PC-9 (cell line): ENCODE results near the gene CLEC3A. TPM values are rescaled to one million over a fixed set of nuclear protein-coding genes. Genes with fewer than 3 reads are reported as not detected.

Experiments used
- Bru-seq: library from RNA; stranded (reverse); fragments of 400-500 nt; gene quantifications from one replicate; lab custom pipeline; 2021; lab: Mats Ljungman, UMichigan
- BruChase-seq, 2 experiments: library from RNA; stranded (reverse); fragments of 400-500 nt; gene quantifications; one replicate each; lab custom pipeline; 2021; lab: Mats Ljungman, UMichigan
- BruUV-seq: library from RNA; stranded (reverse); fragments of 400-500 nt; replicated peaks from 2 replicates; lab custom pipeline; 2021; lab: Mats Ljungman, UMichigan
- CTCF ChIA-PET: fragments of 300-600 bp; sonication (Branson Sonifier 250); formaldehyde crosslinking; loops from one replicate; lab custom pipeline; 2022; ENCODE audit warnings: antibody characterized with exemption; lab: Charles Lee
- POLR2A ChIA-PET: fragments of 300-600 bp; sonication (Branson Sonifier 250); formaldehyde crosslinking; loops from one replicate; lab custom pipeline; 2022; ENCODE audit warnings: antibody characterized with exemption; ENCODE audit not compliant: unreplicated experiment; lab: Charles Lee
- DNase-seq, 2 experiments: peaks; one replicate each; pipeline versions ENCODE4 v3.0.0 to v3.0.0-alpha.2; 2015 to 2022; ENCODE audit warnings: mixed read lengths in 1 of 2
- H2AFZ ChIP-seq: fragments of 200-600 bp; sonication (generic); 2 replicates; pipeline ENCODE4 v1.8.1; 2017; ENCODE audit warnings: antibody characterized with exemption
- H3F3A ChIP-seq: fragments of 200-600 bp; sonication (generic); 2 replicates; pipeline ENCODE4 v1.8.1; 2017; ENCODE audit warnings: antibody characterized with exemption, mild to moderate bottlenecking, low read depth; ENCODE audit not compliant: insufficient read depth
- H3K27ac ChIP-seq: fragments of 200-600 bp; sonication (generic); 2 replicates; pipeline ENCODE4 v1.6.1; 2016; ENCODE audit warnings: mixed run types
- H3K27me3 ChIP-seq: fragments of 200-600 bp; sonication (generic); 2 replicates; pipeline ENCODE4 v1.6.1; 2016; ENCODE audit warnings: low read depth, mixed run types; ENCODE audit not compliant: insufficient read depth
- H3K36me3 ChIP-seq: fragments of 200-600 bp; sonication (generic); 2 replicates; pipeline ENCODE4 v1.6.1; 2016; ENCODE audit warnings: low read depth, mixed run types
- H3K4me1 ChIP-seq: fragments of 200-600 bp; sonication (generic); replicated peaks from 2 replicates; pipeline ENCODE4 v1.6.1; 2016; ENCODE audit warnings: mixed run types; ENCODE audit not compliant: insufficient read depth
- H3K4me2 ChIP-seq: fragments of 200-600 bp; sonication (generic); 2 replicates; pipeline ENCODE4 v1.6.1; 2017; ENCODE audit warnings: mixed run types
- H3K4me3 ChIP-seq: fragments of 200-600 bp; sonication (generic); 2 replicates; pipeline ENCODE4 v1.6.1; 2016; ENCODE audit warnings: mixed run types
- H3K79me2 ChIP-seq: fragments of 200-600 bp; sonication (generic); 2 replicates; pipeline ENCODE4 v1.6.1; 2017; ENCODE audit warnings: low read depth, mixed run types
- H3K9me2 ChIP-seq: fragments of 200-600 bp; sonication (generic); 2 replicates; pipeline ENCODE4 v1.8.1; 2017; ENCODE audit warnings: mild to moderate bottlenecking; ENCODE audit not compliant: insufficient read depth
- H3K9me3 ChIP-seq: fragments of 200-600 bp; sonication (generic); 2 replicates; pipeline ENCODE4 v1.8.1; 2016; ENCODE audit warnings: low read depth; ENCODE audit not compliant: insufficient read depth
- H4K20me1 ChIP-seq: fragments of 200-600 bp; sonication (generic); 2 replicates; pipeline ENCODE4 v1.8.1; 2017; ENCODE audit not compliant: insufficient read depth
- EZH2 ChIP-seq: fragments of 200-600 bp; sonication (generic); IDR thresholded peaks from 2 replicates; pipeline ENCODE4 v1.8.0; 2017; ENCODE audit warnings: antibody characterized with exemption, low read depth
- intact Hi-C: fragments of 100-400 bp; cut with micrococcal nuclease; formaldehyde crosslinking; loops from one replicate; pipeline ENCODE4 v1.10.0; 2022; ENCODE audit not compliant: unreplicated experiment
- long read RNA-seq: library from polyadenylated mRNA; stranded (forward); transcript quantifications from one replicate; pipeline ENCODE4 v2.0.0, GENCODE V29; 2022
- total RNA-seq: library from RNA; stranded (reverse); gene quantifications from 2 replicates; pipeline ENCODE4 v1.2.3, GENCODE V29; 2021
- TF ChIP-seq, protein P1 (sequence below): fragments of 200-600 bp; sonication (generic); conservative IDR thresholded peaks from 2 replicates; pipeline ENCODE4 v1.6.1; 2017; ENCODE audit warnings: mixed run types, antibody characterized with exemption, mild to moderate bottlenecking, moderate library complexity

Gene CLEC3A, protein sequence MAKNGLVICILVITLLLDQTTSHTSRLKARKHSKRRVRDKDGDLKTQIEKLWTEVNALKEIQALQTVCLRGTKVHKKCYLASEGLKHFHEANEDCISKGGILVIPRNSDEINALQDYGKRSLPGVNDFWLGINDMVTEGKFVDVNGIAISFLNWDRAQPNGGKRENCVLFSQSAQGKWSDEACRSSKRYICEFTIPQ
- total RNA-seq (not detected in 2 replicates), Bru-seq, nascent RNA (not detected), BruChase-seq, experiment 1, labeled RNA remaining after a 2-hour chase (not detected), BruChase-seq, experiment 2, labeled RNA remaining after a 6-hour chase (not detected)
- long read RNA-seq = 0 reads

DNA sequence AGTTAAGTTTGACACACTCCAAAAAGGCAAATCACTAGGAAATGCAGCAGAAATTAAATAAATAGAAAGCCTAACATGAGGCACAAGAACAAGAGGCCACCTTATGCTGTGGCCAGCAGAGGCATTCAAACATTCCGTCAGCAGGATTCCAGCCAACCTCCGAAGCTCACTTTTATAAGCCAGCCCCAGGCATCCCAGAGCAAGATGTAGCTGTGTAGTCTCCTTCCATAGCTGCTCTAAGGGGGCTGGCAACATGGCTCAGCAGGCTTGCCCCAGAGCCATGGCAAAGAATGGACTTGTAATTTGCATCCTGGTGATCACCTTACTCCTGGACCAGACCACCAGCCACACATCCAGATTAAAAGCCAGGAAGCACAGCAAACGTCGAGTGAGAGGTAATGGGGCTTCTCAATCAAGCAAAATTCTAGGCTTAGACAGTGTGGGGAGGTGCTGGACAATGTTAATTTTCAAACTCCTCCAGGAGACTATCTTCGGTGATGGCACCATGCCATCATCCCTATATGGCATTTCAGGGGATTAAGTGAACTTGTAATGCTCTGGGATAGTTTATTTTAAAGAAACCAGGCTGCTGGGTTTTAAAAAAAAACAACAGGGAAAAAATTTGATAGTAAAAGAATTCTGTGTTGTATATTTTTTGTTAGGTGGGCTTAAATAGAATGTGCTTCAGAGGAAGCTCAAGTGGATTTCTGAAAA lies at the start of gene CLEC3A:
Gene CLEC3A, plus strand, starts transcription at position 202 of the 714 bp plus-strand sequence. Its CDS starts 79 bp downstream, at position 281.
- Histone ChIP-seq H3K4me1 (no peaks in the 10 kb centered on the region), H4K20me1 (no peaks in the 10 kb centered on the region), H3K9me3 (no peaks in the 10 kb centered on the region), H3K9me2 (no peaks in the 10 kb centered on the region), H3K36me3 (no peaks in the 10 kb centered on the region), H3K4me2 (no peak within 1 kb of the TSS), H3K4me3 (no peak within 1 kb of the TSS), H3K27me3 (peaks cover 48% of the 10 kb centered on the region), H2AFZ (no peak within 1 kb of the TSS), H3K27ac (no peak within 1 kb of the TSS), H3K79me2 (no peaks in the 10 kb centered on the region), H3F3A (no peaks in the 10 kb centered on the region)
- ChIA-PET POLR2A (no interaction called here), CTCF (no interaction called here)
- TF ChIP-seq, protein P1, sequence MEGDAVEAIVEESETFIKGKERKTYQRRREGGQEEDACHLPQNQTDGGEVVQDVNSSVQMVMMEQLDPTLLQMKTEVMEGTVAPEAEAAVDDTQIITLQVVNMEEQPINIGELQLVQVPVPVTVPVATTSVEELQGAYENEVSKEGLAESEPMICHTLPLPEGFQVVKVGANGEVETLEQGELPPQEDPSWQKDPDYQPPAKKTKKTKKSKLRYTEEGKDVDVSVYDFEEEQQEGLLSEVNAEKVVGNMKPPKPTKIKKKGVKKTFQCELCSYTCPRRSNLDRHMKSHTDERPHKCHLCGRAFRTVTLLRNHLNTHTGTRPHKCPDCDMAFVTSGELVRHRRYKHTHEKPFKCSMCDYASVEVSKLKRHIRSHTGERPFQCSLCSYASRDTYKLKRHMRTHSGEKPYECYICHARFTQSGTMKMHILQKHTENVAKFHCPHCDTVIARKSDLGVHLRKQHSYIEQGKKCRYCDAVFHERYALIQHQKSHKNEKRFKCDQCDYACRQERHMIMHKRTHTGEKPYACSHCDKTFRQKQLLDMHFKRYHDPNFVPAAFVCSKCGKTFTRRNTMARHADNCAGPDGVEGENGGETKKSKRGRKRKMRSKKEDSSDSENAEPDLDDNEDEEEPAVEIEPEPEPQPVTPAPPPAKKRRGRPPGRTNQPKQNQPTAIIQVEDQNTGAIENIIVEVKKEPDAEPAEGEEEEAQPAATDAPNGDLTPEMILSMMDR = no peak
- no peak for TF ChIP-seq EZH2
- BruUV-seq = no TSS peak
- no peak for DNase-seq
- intact Hi-C loops = no loop called here

DNA sequence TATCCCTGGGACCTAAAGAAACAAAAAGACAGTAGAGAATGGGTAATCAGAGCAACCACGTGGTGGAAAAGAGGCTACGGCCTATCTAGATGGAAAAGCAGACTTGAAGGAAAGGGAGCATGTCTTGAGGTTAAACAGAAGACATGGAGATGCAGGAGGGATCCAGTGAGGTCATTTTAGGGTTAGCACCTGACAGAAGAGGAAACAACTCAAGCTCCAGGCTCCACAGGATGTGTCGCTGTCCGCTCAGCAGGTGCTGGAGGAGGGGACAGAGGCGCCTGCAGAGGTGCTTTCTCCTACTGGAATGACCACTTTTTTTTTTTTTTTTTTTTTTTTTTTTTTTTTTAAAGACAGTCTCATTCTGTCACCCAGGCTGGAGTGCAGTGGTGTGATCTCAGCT lies 47.5 kb upstream of the CLEC3A start:
- CTCF ChIA-PET = no interaction called here
- no peak overlapping the region for H3K4me2 ChIP-seq
- H4K20me1 ChIP-seq = no peaks in the 10 kb centered on the region
- H3K4me1 ChIP-seq = no peaks in the 10 kb centered on the region
- no peaks in the 10 kb centered on the region for H3F3A ChIP-seq
- H3K27me3 ChIP-seq = peaks cover 40% of the 10 kb centered on the region
- H3K27ac ChIP-seq = no peak overlapping the region
- POLR2A ChIA-PET = no interaction called here
- H3K4me3 ChIP-seq = no peak overlapping the region
- no peaks in the 10 kb centered on the region for H3K9me2 ChIP-seq
- intact Hi-C loops = no loop called here
- no TSS peak for BruUV-seq
- H3K9me3 ChIP-seq = no peaks in the 10 kb centered on the region
- no peaks in the 10 kb centered on the region for H3K79me2 ChIP-seq
- H3K36me3 ChIP-seq = no peaks in the 10 kb centered on the region
- TF ChIP-seq, protein P1 = no peak
- no peak for TF ChIP-seq EZH2
- H2AFZ ChIP-seq = no peak overlapping the region
- DNase-seq = no peak

DNA sequence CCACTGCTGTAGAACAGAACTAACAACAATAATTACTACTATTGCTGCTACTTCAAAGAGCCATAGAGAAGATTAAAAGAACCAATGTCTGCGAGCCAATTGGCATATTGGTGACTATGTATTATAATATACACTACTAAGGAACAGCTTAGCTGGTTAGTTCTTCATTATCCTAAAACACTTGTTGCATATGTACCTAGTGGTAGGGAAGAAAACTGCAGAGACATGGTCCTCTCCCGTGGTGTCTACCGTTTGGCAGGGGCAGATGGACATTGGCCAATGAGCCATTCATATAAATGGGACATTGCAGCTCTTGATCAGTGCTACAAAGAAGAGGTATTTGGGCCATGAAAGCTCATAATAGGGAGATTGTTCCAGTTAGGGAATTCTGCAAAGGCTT lies 46.4 kb upstream of the CLEC3A start:
- Histone ChIP-seq H2AFZ (no peak overlapping the region), H3K27me3 (peaks cover 47% of the 10 kb centered on the region), H3K4me2 (no peak overlapping the region), H3K79me2 (no peaks in the 10 kb centered on the region), H3K9me3 (no peaks in the 10 kb centered on the region), H3K27ac (no peak overlapping the region), H3K4me1 (no peaks in the 10 kb centered on the region), H3F3A (no peaks in the 10 kb centered on the region), H3K4me3 (no peak overlapping the region), H4K20me1 (no peaks in the 10 kb centered on the region), H3K36me3 (no peaks in the 10 kb centered on the region), H3K9me2 (no peaks in the 10 kb centered on the region)
- intact Hi-C loops = no loop called here
- DNase-seq = no peak
- CTCF ChIA-PET = no interaction called here
- TF ChIP-seq, protein P1 = no peak
- TF ChIP-seq EZH2 = no peak
- no TSS peak for BruUV-seq
- POLR2A ChIA-PET = no interaction called here
